Measurements from ENCODE around the gene EML2.
"Not testable (repeated sequence)": the region's sequence is repeated elsewhere in the genome, so short reads cannot be mapped to it uniquely, and the experiment has no call there.

Gene EML2

GRCh38 chr19:45630463-45630862 is 8.7 kb downstream of the EML2 start:
- no peaks in the 10 kb centered on the region for H3K79me2 ChIP-seq (ENCODE audit: control insufficient read depth, low read length)
- H3K27ac ChIP-seq (ENCODE audit: low read depth, low read length) = no peak overlapping the region
- no peaks in the 10 kb centered on the region for H4K20me1 ChIP-seq (ENCODE audit: control insufficient read depth, insufficient read depth, low read depth, low read length)
- peaks cover 9% of the 10 kb centered on the region for H3K4me1 ChIP-seq (ENCODE audit: control insufficient read depth, low read length)
- no peak overlapping the region for H3K4me2 ChIP-seq (ENCODE audit: low read length)
- H3K27me3 ChIP-seq (ENCODE audit: control insufficient read depth, low read length) = no peaks in the 10 kb centered on the region
- H3K36me3 ChIP-seq (ENCODE audit: control insufficient read depth, low read length) = peaks cover 3% of the 10 kb centered on the region; the same call in 1 of the 2 replicates
- no peak overlapping the region for H3K4me3 ChIP-seq (ENCODE audit: low read length)
- no peak for TF ChIP-seq CTCF (IDR thresholded peaks at IDR 0.05; ENCODE audit: low read depth, low read length, poor library complexity, severe bottlenecking)
- H3F3A ChIP-seq (ENCODE audit: control insufficient read depth, insufficient read depth) = no peaks in the 10 kb centered on the region
- no peaks in the 10 kb centered on the region for H3K9me2 ChIP-seq (replicated peaks; ENCODE audit: control insufficient read depth, low read length)
- H3K9me3 ChIP-seq (ENCODE audit: control insufficient read depth, insufficient read depth, low read length) = no peaks in the 10 kb centered on the region

DNA sequence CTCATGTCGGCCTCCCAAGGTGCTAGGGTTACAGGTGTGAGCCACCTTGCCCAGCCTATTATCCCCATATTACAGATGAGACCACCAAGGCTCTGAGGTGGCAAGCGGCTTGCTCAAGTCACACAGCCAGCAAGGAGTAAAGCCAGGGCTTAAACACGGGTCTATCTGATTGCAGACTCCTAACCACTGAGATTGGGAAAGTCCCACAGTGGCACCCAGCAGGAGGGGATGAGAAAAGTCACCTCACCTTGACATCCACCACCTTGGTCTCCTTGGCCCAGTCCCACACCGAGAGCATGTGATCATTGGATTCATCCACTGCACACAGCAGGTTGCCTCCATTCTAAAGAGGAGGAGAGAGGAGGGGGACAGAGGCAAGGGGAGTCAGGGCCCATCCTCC is 9.5 kb downstream of the EML2 start:
- no peak for TF ChIP-seq EZH2phosphoT487 (IDR thresholded peaks at IDR 0.05; ENCODE audit: borderline replicate concordance, low read length)
- TF ChIP-seq CTCF (IDR thresholded peaks at IDR 0.05; ENCODE audit: low read depth, low read length, poor library complexity, severe bottlenecking) = no peak
- peaks cover 3% of the 10 kb centered on the region; the same call in 1 of the 2 replicates for H3K36me3 ChIP-seq (ENCODE audit: control insufficient read depth, low read length)
- no peaks in the 10 kb centered on the region for H3K27me3 ChIP-seq (ENCODE audit: control insufficient read depth, low read length)
- peaks cover 9% of the 10 kb centered on the region for H3K4me1 ChIP-seq (ENCODE audit: control insufficient read depth, low read length)
- H3F3A ChIP-seq (ENCODE audit: control insufficient read depth, insufficient read depth) = no peaks in the 10 kb centered on the region
- H3K27ac ChIP-seq (ENCODE audit: low read depth, low read length) = no peak overlapping the region
- no peaks in the 10 kb centered on the region for H3K9me2 ChIP-seq (replicated peaks; ENCODE audit: control insufficient read depth, low read length)
- H3K79me2 ChIP-seq (ENCODE audit: control insufficient read depth, low read length) = no peaks in the 10 kb centered on the region
- H3K9me3 ChIP-seq (ENCODE audit: control insufficient read depth, insufficient read depth, low read length) = no peaks in the 10 kb centered on the region
- H4K20me1 ChIP-seq (ENCODE audit: control insufficient read depth, insufficient read depth, low read depth, low read length) = no peaks in the 10 kb centered on the region
- no peak overlapping the region for H3K4me2 ChIP-seq (ENCODE audit: low read length)
- no peak overlapping the region for H3K4me3 ChIP-seq (ENCODE audit: low read length)

DNA sequence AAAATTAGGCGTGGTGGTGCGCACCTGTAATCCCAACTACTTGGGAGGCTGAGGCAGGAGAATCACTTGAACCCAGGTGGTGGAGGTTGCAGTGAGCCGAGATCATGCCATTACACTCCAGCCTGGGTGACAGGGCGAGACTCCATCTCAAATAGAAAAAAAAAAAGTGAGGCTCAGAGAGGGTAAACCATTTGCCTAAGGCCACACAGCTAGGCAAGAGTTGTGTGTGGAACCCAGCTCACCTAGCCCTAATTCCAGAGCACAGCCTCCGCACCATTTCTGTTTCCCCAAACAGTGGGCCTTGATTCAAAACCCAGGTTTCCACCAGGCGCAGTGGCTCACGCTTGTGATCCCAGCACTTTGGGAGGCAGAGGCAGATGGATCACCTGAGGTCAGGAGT is 11.0 kb downstream of the EML2 start:
- H3K4me3 ChIP-seq (ENCODE audit: low read length); H3K27ac ChIP-seq (ENCODE audit: low read depth, low read length); H3K36me3 ChIP-seq (ENCODE audit: control insufficient read depth, low read length); H3K9me2 ChIP-seq (replicated peaks; ENCODE audit: control insufficient read depth, low read length); H3F3A ChIP-seq (ENCODE audit: control insufficient read depth, insufficient read depth); H3K79me2 ChIP-seq (ENCODE audit: control insufficient read depth, low read length); H3K4me1 ChIP-seq (ENCODE audit: control insufficient read depth, low read length); H3K4me2 ChIP-seq (ENCODE audit: low read length); H3K27me3 ChIP-seq (ENCODE audit: control insufficient read depth, low read length); H3K9me3 ChIP-seq (ENCODE audit: control insufficient read depth, insufficient read depth, low read length); H4K20me1 ChIP-seq (ENCODE audit: control insufficient read depth, insufficient read depth, low read depth, low read length): not testable (repeated sequence)

DNA sequence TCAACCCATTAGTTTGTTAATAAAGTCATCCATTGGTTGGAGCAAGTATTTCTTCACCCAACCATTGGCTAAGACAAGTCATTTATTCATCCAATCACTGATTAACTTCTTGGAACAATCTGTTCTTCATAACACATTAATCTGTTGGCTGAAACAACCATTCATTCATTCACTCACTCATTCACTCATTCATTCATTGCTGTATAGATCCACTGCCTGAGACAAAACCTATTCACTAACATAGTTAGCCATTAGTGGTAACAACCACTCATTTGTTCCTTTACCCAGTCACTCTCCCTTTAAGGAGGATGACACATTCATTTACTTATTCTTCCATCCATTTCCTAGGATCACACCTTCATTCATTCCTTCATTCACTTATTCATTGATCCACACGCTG is 15.2 kb downstream of the EML2 start:
- no peaks in the 10 kb centered on the region for H3F3A ChIP-seq (ENCODE audit: control insufficient read depth, insufficient read depth)
- TF ChIP-seq EZH2phosphoT487 (IDR thresholded peaks at IDR 0.05; ENCODE audit: borderline replicate concordance, low read length) (no peak), CTCF (IDR thresholded peaks at IDR 0.05; ENCODE audit: low read depth, low read length, poor library complexity, severe bottlenecking) (no peak)
- no peaks in the 10 kb centered on the region for H4K20me1 ChIP-seq (ENCODE audit: control insufficient read depth, insufficient read depth, low read depth, low read length)
- H3K4me3 ChIP-seq (ENCODE audit: low read length) = no peak overlapping the region
- no peak overlapping the region for H3K4me2 ChIP-seq (ENCODE audit: low read length)
- no peaks in the 10 kb centered on the region for H3K9me3 ChIP-seq (ENCODE audit: control insufficient read depth, insufficient read depth, low read length)
- H3K36me3 ChIP-seq (ENCODE audit: control insufficient read depth, low read length) = peaks cover 7% of the 10 kb centered on the region; the same call in 1 of the 2 replicates
- H3K4me1 ChIP-seq (ENCODE audit: control insufficient read depth, low read length) = no peaks in the 10 kb centered on the region
- H3K27me3 ChIP-seq (ENCODE audit: control insufficient read depth, low read length) = no peaks in the 10 kb centered on the region
- no peak overlapping the region for H3K27ac ChIP-seq (ENCODE audit: low read depth, low read length)
- H3K79me2 ChIP-seq (ENCODE audit: control insufficient read depth, low read length) = no peaks in the 10 kb centered on the region
- H3K9me2 ChIP-seq (replicated peaks; ENCODE audit: control insufficient read depth, low read length) = no peaks in the 10 kb centered on the region
